ENCODE results near the gene CDK12. TPM values are rescaled to one million over a fixed set of nuclear protein-coding genes. Genes with fewer than 3 reads are reported as not detected.
A peak's percentile ranks its signal among the peaks of the same experiment; 100 is the strongest.
"Not testable (repeated sequence)": the region's sequence is repeated elsewhere in the genome, so short reads cannot be mapped to it uniquely, and the experiment has no call there.

CDK12 gene
- total RNA-seq (26.1 TPM), polyA plus RNA-seq (14.2 TPM)
- long read RNA-seq, donor 1, partial matches to known transcripts = 0 of 2 reads
- long read RNA-seq, donor 1, other reads (novel, unspliced or antisense) = 0 of 2 reads
- long read RNA-seq, donor 2 = 0 reads
- long read RNA-seq, donor 3, partial matches to known transcripts = 21 of 27 reads
- long read RNA-seq, donor 3, other reads (novel, unspliced or antisense) = 0 of 27 reads
- long read RNA-seq, donor 4, full-length matches to known transcripts = 5 of 29 reads
- long read RNA-seq, donor 4, partial matches to known transcripts = 24 of 29 reads
- long read RNA-seq, donor 4, other reads (novel, unspliced or antisense) = 0 of 29 reads
- long read RNA-seq, donor 5, transcript CDK12-208 (1 exons, 1,963 nt) = major isoform, 10 of 26 reads
- long read RNA-seq, donor 5, partial matches to known transcripts = 16 of 26 reads
- long read RNA-seq, donor 5, other reads (novel, unspliced or antisense) = 0 of 26 reads
- long read RNA-seq, donor 6, full-length matches to known transcripts = 7 of 7 reads
- long read RNA-seq, donor 6, partial matches to known transcripts = 0 of 7 reads
- long read RNA-seq, donor 6, other reads (novel, unspliced or antisense) = 0 of 7 reads
- long read RNA-seq, donor 7, partial matches to known transcripts = 13 of 16 reads
- long read RNA-seq, donor 7, other reads (novel, unspliced or antisense) = 0 of 16 reads
- long read RNA-seq, donor 8, partial matches to known transcripts = 0 of 3 reads
- long read RNA-seq, donor 8, other reads (novel, unspliced or antisense) = 0 of 3 reads
- long read RNA-seq, donor 9, full-length matches to known transcripts = 5 of 18 reads
- long read RNA-seq, donor 9, partial matches to known transcripts = 13 of 18 reads
- long read RNA-seq, donor 9, other reads (novel, unspliced or antisense) = 0 of 18 reads
- long read RNA-seq, donor 10, transcript CDK12-208 (1 exons, 1,963 nt) = major isoform, 6 of 26 reads
- long read RNA-seq, donor 10, partial matches to known transcripts = 20 of 26 reads
- long read RNA-seq, donor 10, other reads (novel, unspliced or antisense) = 0 of 26 reads

DNA sequence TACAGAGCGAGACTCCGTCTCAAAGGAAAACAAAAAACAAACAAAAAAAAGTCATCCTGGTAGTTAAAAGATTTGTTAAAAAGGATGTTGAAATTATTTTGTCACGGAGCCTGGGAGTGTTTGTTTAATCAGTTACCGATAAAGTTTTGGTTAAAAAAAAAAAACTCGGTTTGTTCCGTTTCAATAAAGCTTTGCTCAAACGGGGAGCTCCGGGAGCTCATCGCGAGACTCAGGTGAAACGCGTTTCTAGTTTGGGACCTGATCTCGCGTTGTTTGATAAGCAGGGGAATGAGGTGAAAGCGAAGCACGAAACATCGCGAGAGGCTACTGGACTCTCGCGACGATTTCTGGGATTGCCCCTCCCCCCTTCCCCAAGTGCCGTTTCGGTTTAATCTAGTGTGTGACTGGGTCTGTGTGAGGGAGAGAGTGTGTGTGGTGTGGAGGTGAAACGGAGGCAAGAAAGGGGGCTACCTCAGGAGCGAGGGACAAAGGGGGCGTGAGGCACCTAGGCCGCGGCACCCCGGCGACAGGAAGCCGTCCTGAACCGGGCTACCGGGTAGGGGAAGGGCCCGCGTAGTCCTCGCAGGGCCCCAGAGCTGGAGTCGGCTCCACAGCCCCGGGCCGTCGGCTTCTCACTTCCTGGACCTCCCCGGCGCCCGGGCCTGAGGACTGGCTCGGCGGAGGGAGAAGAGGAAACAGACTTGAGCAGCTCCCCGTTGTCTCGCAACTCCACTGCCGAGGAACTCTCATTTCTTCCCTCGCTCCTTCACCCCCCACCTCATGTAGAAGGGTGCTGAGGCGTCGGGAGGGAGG, at the start of gene CDK12:
Gene CDK12, plus strand, starts transcription at position 374 of the 813 bp plus-strand sequence. CDS start 586 bp downstream, outside the sequence.
- Histone ChIP-seq H3K36me3 (ENCODE audit: control insufficient read depth in 2 of 2, insufficient read depth in 2 of 2, low read length in 1 of 2) (no peaks in the 10 kb centered on the region), H3K27me3 (ENCODE audit: control insufficient read depth in 2 of 2, insufficient read depth in 1 of 2, low read length in 1 of 2) (no peaks in the 10 kb centered on the region), H3K27ac (ENCODE audit: low read depth in 1 of 2, low read length in 1 of 2) (peak within 1 kb of the TSS; percentile 94 to 98), H3K9me3 (ENCODE audit: control insufficient read depth in 2 of 2, insufficient read depth in 1 of 2, low read length in 1 of 2) (peaks cover 0 to 5% of the 10 kb centered on the region in 2 donors), H3K4me3 (ENCODE audit: low read length in 2 of 2) (peak within 1 kb of the TSS; percentile 67 to 79), H3K4me1 (ENCODE audit: control insufficient read depth in 2 of 2, insufficient read depth in 2 of 2, low read length in 2 of 2) (peaks cover 0 to 10% of the 10 kb centered on the region in 2 donors)
- WGBS = 1% methylated on average over 51 of the region's 51 CpGs
- DNase-seq (ENCODE audit: low read depth in 6 of 9, low spot score in 9 of 9) = peak; percentile 97 to 100 (median 99)

GRCh38 chr17:39416141-39416540, 45.1 kb upstream of the CDK12 start:
- 96% methylated on average over 1 of the region's 1 CpG for WGBS
- no peak for DNase-seq (ENCODE audit: low read depth in 6 of 9, low spot score in 9 of 9)
- H3K9me3 ChIP-seq (ENCODE audit: control insufficient read depth in 2 of 2, insufficient read depth in 1 of 2, low read length in 1 of 2) = no peaks in the 10 kb centered on the region
- H3K36me3 ChIP-seq (ENCODE audit: control insufficient read depth in 2 of 2, insufficient read depth in 2 of 2, low read length in 1 of 2) = peaks cover 58 to 77% of the 10 kb centered on the region in 2 donors
- H3K27me3 ChIP-seq (ENCODE audit: control insufficient read depth in 2 of 2, insufficient read depth in 1 of 2, low read length in 1 of 2) = no peaks in the 10 kb centered on the region
- H3K4me3 ChIP-seq (ENCODE audit: low read length in 2 of 2) = no peak overlapping the region
- no peak overlapping the region for H3K27ac ChIP-seq (ENCODE audit: low read depth in 1 of 2, low read length in 1 of 2)
- H3K4me1 ChIP-seq (ENCODE audit: control insufficient read depth in 2 of 2, insufficient read depth in 2 of 2, low read length in 2 of 2) = no peaks in the 10 kb centered on the region

- Histone ChIP-seq H3K9me3 (ENCODE audit: control insufficient read depth in 2 of 2, insufficient read depth in 1 of 2, low read length in 1 of 2) (no peaks in the 10 kb centered on the region), H3K27me3 (ENCODE audit: control insufficient read depth in 2 of 2, insufficient read depth in 1 of 2, low read length in 1 of 2) (no peaks in the 10 kb centered on the region), H3K27ac (ENCODE audit: low read depth in 1 of 2, low read length in 1 of 2) (no peak overlapping the region), H3K36me3 (ENCODE audit: control insufficient read depth in 2 of 2, insufficient read depth in 2 of 2, low read length in 1 of 2) (peaks cover 61 to 84% of the 10 kb centered on the region in 2 donors), H3K4me3 (ENCODE audit: low read length in 2 of 2) (no peak overlapping the region), H3K4me1 (ENCODE audit: control insufficient read depth in 2 of 2, insufficient read depth in 2 of 2, low read length in 2 of 2) (no peaks in the 10 kb centered on the region)
- WGBS = 98% methylated on average over 4 of the region's 4 CpGs
- no peak for DNase-seq (ENCODE audit: low read depth in 6 of 9, low spot score in 9 of 9)
Observed at GRCh38 chr17:39429600-39429999, 31.7 kb upstream of the CDK12 start.

- not testable (repeated sequence) for H3K4me3 ChIP-seq (ENCODE audit: low read length in 2 of 2); H3K27me3 ChIP-seq (ENCODE audit: control insufficient read depth in 2 of 2, insufficient read depth in 1 of 2, low read length in 1 of 2); DNase-seq (ENCODE audit: low read depth in 6 of 9, low spot score in 9 of 9); H3K9me3 ChIP-seq (ENCODE audit: control insufficient read depth in 2 of 2, insufficient read depth in 1 of 2, low read length in 1 of 2); H3K4me1 ChIP-seq (ENCODE audit: control insufficient read depth in 2 of 2, insufficient read depth in 2 of 2, low read length in 2 of 2); H3K27ac ChIP-seq (ENCODE audit: low read depth in 1 of 2, low read length in 1 of 2)
- WGBS = 99% methylated on average over 2 of the region's 2 CpGs
- peaks cover 42 to 76% of the 10 kb centered on the region in 2 donors for H3K36me3 ChIP-seq (ENCODE audit: control insufficient read depth in 2 of 2, insufficient read depth in 2 of 2, low read length in 1 of 2)
Observed at GRCh38 chr17:39439868-39440267, 21.4 kb upstream of the CDK12 start.

DNA sequence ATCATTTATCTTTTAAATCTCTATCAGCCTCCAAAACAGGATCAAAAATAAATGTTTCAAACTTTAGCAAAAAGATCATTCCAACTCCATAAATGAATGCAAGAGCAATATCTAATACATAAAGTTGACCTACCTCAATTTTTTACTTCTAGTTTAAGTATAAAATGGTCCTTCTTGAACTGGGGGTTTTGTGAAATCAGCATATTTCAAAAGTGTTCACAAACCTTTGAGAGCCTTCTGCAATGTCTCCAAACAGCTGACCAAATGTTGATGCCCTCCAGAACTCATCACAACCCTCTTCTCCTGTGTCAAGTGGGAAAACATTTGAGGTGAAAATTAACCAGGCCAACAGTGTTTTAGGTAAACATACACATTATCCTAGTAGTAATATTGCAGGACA, 18.0 kb upstream of the CDK12 start:
- Histone ChIP-seq H3K9me3 (ENCODE audit: control insufficient read depth in 2 of 2, insufficient read depth in 1 of 2, low read length in 1 of 2) (no peaks in the 10 kb centered on the region), H3K4me1 (ENCODE audit: control insufficient read depth in 2 of 2, insufficient read depth in 2 of 2, low read length in 2 of 2) (no peaks in the 10 kb centered on the region), H3K36me3 (ENCODE audit: control insufficient read depth in 2 of 2, insufficient read depth in 2 of 2, low read length in 1 of 2) (peaks cover 37 to 72% of the 10 kb centered on the region in 2 donors), H3K4me3 (ENCODE audit: low read length in 2 of 2) (no peak overlapping the region), H3K27ac (ENCODE audit: low read depth in 1 of 2, low read length in 1 of 2) (no peak overlapping the region), H3K27me3 (ENCODE audit: control insufficient read depth in 2 of 2, insufficient read depth in 1 of 2, low read length in 1 of 2) (no peaks in the 10 kb centered on the region)
- no peak for DNase-seq (ENCODE audit: low read depth in 6 of 9, low spot score in 9 of 9)

DNA sequence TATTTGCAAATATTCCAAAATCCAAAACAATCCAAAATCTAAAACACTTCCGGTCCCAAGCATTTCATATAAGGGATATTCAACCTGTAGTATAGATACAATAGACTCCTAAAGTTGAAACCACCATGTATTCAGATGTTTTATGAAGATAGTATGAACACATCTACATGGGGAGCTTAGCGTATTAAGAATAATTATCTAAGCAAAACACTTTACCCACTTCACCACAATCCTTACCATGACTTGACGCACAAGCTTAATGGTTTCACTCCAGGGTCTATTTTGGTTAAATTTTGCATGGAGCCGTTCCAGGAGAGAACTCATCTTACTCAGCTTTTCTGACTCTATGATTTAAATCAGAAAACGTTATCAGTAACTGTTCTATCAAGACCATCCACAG, 13.7 kb upstream of the CDK12 start:
- Histone ChIP-seq H3K4me1 (ENCODE audit: control insufficient read depth in 2 of 2, insufficient read depth in 2 of 2, low read length in 2 of 2) (peaks cover 0 to 16% of the 10 kb centered on the region in 2 donors), H3K27me3 (ENCODE audit: control insufficient read depth in 2 of 2, insufficient read depth in 1 of 2, low read length in 1 of 2) (no peaks in the 10 kb centered on the region), H3K36me3 (ENCODE audit: control insufficient read depth in 2 of 2, insufficient read depth in 2 of 2, low read length in 1 of 2) (peaks cover 23 to 47% of the 10 kb centered on the region in 2 donors), H3K4me3 (ENCODE audit: low read length in 2 of 2) (no peak overlapping the region), H3K9me3 (ENCODE audit: control insufficient read depth in 2 of 2, insufficient read depth in 1 of 2, low read length in 1 of 2) (peaks cover 0 to 7% of the 10 kb centered on the region in 2 donors), H3K27ac (ENCODE audit: low read depth in 1 of 2, low read length in 1 of 2) (no peak overlapping the region)
- WGBS = 97% methylated on average over 5 of the region's 5 CpGs
- no peak for DNase-seq (ENCODE audit: low read depth in 6 of 9, low spot score in 9 of 9)

- Histone ChIP-seq H3K36me3 (ENCODE audit: control insufficient read depth in 2 of 2, insufficient read depth in 2 of 2, low read length in 1 of 2) (peaks cover 17 to 27% of the 10 kb centered on the region in 2 donors), H3K27me3 (ENCODE audit: control insufficient read depth in 2 of 2, insufficient read depth in 1 of 2, low read length in 1 of 2) (no peaks in the 10 kb centered on the region), H3K4me3 (ENCODE audit: low read length in 2 of 2) (peak overlapping the region; percentile 89 to 99), H3K4me1 (ENCODE audit: control insufficient read depth in 2 of 2, insufficient read depth in 2 of 2, low read length in 2 of 2) (peaks cover 0 to 16% of the 10 kb centered on the region in 2 donors), H3K27ac (ENCODE audit: low read depth in 1 of 2, low read length in 1 of 2) (no peak overlapping the region), H3K9me3 (ENCODE audit: control insufficient read depth in 2 of 2, insufficient read depth in 1 of 2, low read length in 1 of 2) (peaks cover 0 to 7% of the 10 kb centered on the region in 2 donors)
- 96% methylated on average over 13 of the region's 13 CpGs for WGBS
- DNase-seq (ENCODE audit: low read depth in 6 of 9, low spot score in 9 of 9) = no peak
Observed at GRCh38 chr17:39450051-39450450, 11.2 kb upstream of the CDK12 start.

DNA sequence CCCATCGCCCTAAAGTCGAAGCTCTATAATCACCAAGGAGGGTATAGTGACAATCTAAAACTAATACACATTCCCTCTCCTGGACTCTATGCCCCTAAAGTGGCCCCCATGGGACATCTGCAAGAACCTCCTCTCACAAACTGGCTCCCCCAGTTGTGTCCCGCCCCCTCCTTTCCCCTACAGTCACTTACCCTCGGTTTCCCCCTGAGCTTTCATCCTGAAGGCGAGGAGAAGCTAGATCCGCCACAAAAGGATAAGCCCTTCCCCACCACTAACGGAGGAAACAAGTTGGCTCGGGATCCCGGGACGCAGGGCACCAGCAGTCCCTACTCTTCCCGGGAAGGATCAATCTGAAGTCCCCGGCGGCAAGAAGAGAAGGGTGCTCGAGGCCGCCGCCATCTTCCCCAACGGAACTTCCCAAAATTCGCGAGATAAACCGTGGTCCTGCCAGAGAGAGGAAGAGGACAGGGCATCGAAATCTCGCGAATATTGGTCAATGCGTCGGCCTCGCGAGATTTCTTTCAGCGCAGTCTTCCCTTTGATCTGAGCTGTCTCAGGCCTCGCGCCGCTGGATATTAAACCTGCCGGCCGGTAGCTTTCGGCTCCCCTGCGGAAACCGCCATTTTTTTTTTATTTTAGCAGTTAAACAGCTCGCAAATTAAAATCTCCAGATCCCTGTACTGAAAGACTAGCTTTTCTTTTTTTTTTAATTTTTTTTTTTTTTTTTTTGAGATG, 10.3 kb upstream of the CDK12 start, which contains the start of gene MED1:
Gene MED1, minus strand, starts transcription at position 417 of the 735 bp plus-strand sequence. Its CDS starts 201 bp downstream, at position 216.
- under 1% methylated on average over 37 of the region's 37 CpGs for WGBS
- peaks cover 8 to 20% of the 10 kb centered on the region in 2 donors for H3K36me3 ChIP-seq (ENCODE audit: control insufficient read depth in 2 of 2, insufficient read depth in 2 of 2, low read length in 1 of 2)
- H3K4me1 ChIP-seq (ENCODE audit: control insufficient read depth in 2 of 2, insufficient read depth in 2 of 2, low read length in 2 of 2) = peaks cover 0 to 16% of the 10 kb centered on the region in 2 donors
- peak; percentile 85 to 98 (median 93) for DNase-seq (ENCODE audit: low read depth in 6 of 9, low spot score in 9 of 9)
- peak within 1 kb of the TSS; percentile 89 to 99 for H3K4me3 ChIP-seq (ENCODE audit: low read length in 2 of 2)
- H3K27me3 ChIP-seq (ENCODE audit: control insufficient read depth in 2 of 2, insufficient read depth in 1 of 2, low read length in 1 of 2) = no peaks in the 10 kb centered on the region
- peak within 1 kb of the TSS; percentile 94 to 95 for H3K27ac ChIP-seq (ENCODE audit: low read depth in 1 of 2, low read length in 1 of 2)
- peaks cover 0 to 7% of the 10 kb centered on the region in 2 donors for H3K9me3 ChIP-seq (ENCODE audit: control insufficient read depth in 2 of 2, insufficient read depth in 1 of 2, low read length in 1 of 2)

Measured in thymus (tissue), 14 donors.